ENCODE data around the gene GANC.
"Not testable (repeated sequence)": the region's sequence is repeated elsewhere in the genome, so short reads cannot be mapped to it uniquely, and the experiment has no call there.

Gene GANC

GRCh38 chr15:42336650-42337049 is 63.6 kb downstream of the GANC start:
- not testable (repeated sequence) for H2AFZ ChIP-seq (ENCODE audit: low read length); H4K91ac ChIP-seq (ENCODE audit: low read depth, low read length, poor library complexity)

GRCh38 chr15:42337104-42337503 is 64.1 kb downstream of the GANC start:
- H3K23ac ChIP-seq (ENCODE audit: low read depth, low read length, poor library complexity); DNase-seq (ENCODE audit: low spot score); H2BK15ac ChIP-seq (ENCODE audit: low read length); H3K4ac ChIP-seq (ENCODE audit: low read length); H2AFZ ChIP-seq (ENCODE audit: low read length); H3K27me3 ChIP-seq (ENCODE audit: control insufficient read depth in 3 of 3, insufficient read depth in 3 of 3, low read depth in 1 of 3, low read length in 3 of 3); H3K4me1 ChIP-seq (ENCODE audit: control insufficient read depth in 2 of 2, insufficient read depth in 1 of 2, low read depth in 1 of 2, low read length in 2 of 2); H3K9ac ChIP-seq (ENCODE audit: low read depth, low read length, poor library complexity); H4K8ac ChIP-seq (ENCODE audit: low read depth, low read length); H2BK12ac ChIP-seq (ENCODE audit: low read length); H3K79me1 ChIP-seq (ENCODE audit: low read depth, low read length); H2BK120ac ChIP-seq (ENCODE audit: low read depth, low read length); H3K18ac ChIP-seq (ENCODE audit: low read length); H3K14ac ChIP-seq (ENCODE audit: low read length); H3K27ac ChIP-seq (replicated peaks; ENCODE audit: low read length); H4K91ac ChIP-seq (ENCODE audit: low read depth, low read length, poor library complexity); H2BK5ac ChIP-seq (ENCODE audit: low read length); H3K36me3 ChIP-seq (replicated peaks in 1 of 2; ENCODE audit: control insufficient read depth in 2 of 2, insufficient read depth in 2 of 2, low read length in 2 of 2); H3K4me3 ChIP-seq (ENCODE audit: low read length in 2 of 2); H2AK5ac ChIP-seq (ENCODE audit: low read depth, low read length); H3K4me2 ChIP-seq (ENCODE audit: insufficient read depth, low read length, poor library complexity, severe bottlenecking): not testable (repeated sequence)
- no CpG with 5 or more reads among the region's 3 CpGs for WGBS, 2 donors (ENCODE audit: extremely low coverage in 2 of 2, insufficient read length in 2 of 2, insufficient replicate concordance in 1 of 2)
- peaks cover 0 to 12% of the 10 kb centered on the region in 2 donors for H3K9me3 ChIP-seq (replicated peaks in 1 of 2; ENCODE audit: control insufficient read depth in 2 of 2, insufficient read depth in 1 of 2, low read depth in 1 of 2, low read length in 2 of 2)

More at GRCh38 chr15:42336650-42337049, 63.6 kb downstream of the GANC start:
- not testable (repeated sequence) for H2BK12ac ChIP-seq (ENCODE audit: low read length); H3K27ac ChIP-seq (replicated peaks; ENCODE audit: low read length); H2AK5ac ChIP-seq (ENCODE audit: low read depth, low read length); H3K27me3 ChIP-seq (ENCODE audit: control insufficient read depth in 3 of 3, insufficient read depth in 3 of 3, low read depth in 1 of 3, low read length in 3 of 3); H3K14ac ChIP-seq (ENCODE audit: low read length); H3K4me1 ChIP-seq (ENCODE audit: control insufficient read depth in 2 of 2, insufficient read depth in 1 of 2, low read depth in 1 of 2, low read length in 2 of 2); H2BK5ac ChIP-seq (ENCODE audit: low read length); H3K4me3 ChIP-seq (ENCODE audit: low read length in 2 of 2); H4K8ac ChIP-seq (ENCODE audit: low read depth, low read length); H3K79me1 ChIP-seq (ENCODE audit: low read depth, low read length); H3K36me3 ChIP-seq (replicated peaks in 1 of 2; ENCODE audit: control insufficient read depth in 2 of 2, insufficient read depth in 2 of 2, low read length in 2 of 2); DNase-seq (ENCODE audit: low spot score); H3K9ac ChIP-seq (ENCODE audit: low read depth, low read length, poor library complexity); H3K4ac ChIP-seq (ENCODE audit: low read length); H3K18ac ChIP-seq (ENCODE audit: low read length); H2BK120ac ChIP-seq (ENCODE audit: low read depth, low read length); H2BK15ac ChIP-seq (ENCODE audit: low read length); H3K4me2 ChIP-seq (ENCODE audit: insufficient read depth, low read length, poor library complexity, severe bottlenecking); H3K23ac ChIP-seq (ENCODE audit: low read depth, low read length, poor library complexity)
- WGBS, 2 donors (ENCODE audit: extremely low coverage in 2 of 2, insufficient read length in 2 of 2, insufficient replicate concordance in 1 of 2) = no CpG with 5 or more reads among the region's 1 CpG
- H3K9me3 ChIP-seq (replicated peaks in 1 of 2; ENCODE audit: control insufficient read depth in 2 of 2, insufficient read depth in 1 of 2, low read depth in 1 of 2, low read length in 2 of 2) = peaks cover 0 to 12% of the 10 kb centered on the region in 2 donors

- no peak overlapping the region for H2BK120ac ChIP-seq (ENCODE audit: low read depth, low read length)
- no peak overlapping the region for H3K18ac ChIP-seq (ENCODE audit: low read length)
- no peak for DNase-seq (ENCODE audit: low spot score)
- H3K4ac ChIP-seq (ENCODE audit: low read length) = no peak overlapping the region
- H2AK5ac ChIP-seq (ENCODE audit: low read depth, low read length) = no peak overlapping the region
- H2BK12ac ChIP-seq (ENCODE audit: low read length) = no peak overlapping the region
- H3K79me1 ChIP-seq (ENCODE audit: low read depth, low read length) = no peaks in the 10 kb centered on the region
- H3K27ac ChIP-seq (replicated peaks; ENCODE audit: low read length) = no peak overlapping the region
- peak overlapping the region; percentile 76 for H2AFZ ChIP-seq (ENCODE audit: low read length)
- no peak overlapping the region for H4K91ac ChIP-seq (ENCODE audit: low read depth, low read length, poor library complexity)
- H3K9me3 ChIP-seq (replicated peaks in 1 of 2; ENCODE audit: control insufficient read depth in 2 of 2, insufficient read depth in 1 of 2, low read depth in 1 of 2, low read length in 2 of 2) = peaks cover 0 to 12% of the 10 kb centered on the region in 2 donors
- no peak overlapping the region for H4K8ac ChIP-seq (ENCODE audit: low read depth, low read length)
- H3K14ac ChIP-seq (ENCODE audit: low read length) = no peak overlapping the region
- no peak overlapping the region for H3K4me3 ChIP-seq (ENCODE audit: low read length in 2 of 2)
- H2BK15ac ChIP-seq (ENCODE audit: low read length) = no peak overlapping the region
- no peaks in the 10 kb centered on the region for H3K27me3 ChIP-seq (ENCODE audit: control insufficient read depth in 3 of 3, insufficient read depth in 3 of 3, low read depth in 1 of 3, low read length in 3 of 3)
- no peaks in the 10 kb centered on the region for H3K4me1 ChIP-seq (ENCODE audit: control insufficient read depth in 2 of 2, insufficient read depth in 1 of 2, low read depth in 1 of 2, low read length in 2 of 2)
- no peak overlapping the region for H3K9ac ChIP-seq (ENCODE audit: low read depth, low read length, poor library complexity)
- H3K36me3 ChIP-seq (replicated peaks in 1 of 2; ENCODE audit: control insufficient read depth in 2 of 2, insufficient read depth in 2 of 2, low read length in 2 of 2) = no peaks in the 10 kb centered on the region
- WGBS, 2 donors (ENCODE audit: extremely low coverage in 2 of 2, insufficient read length in 2 of 2, insufficient replicate concordance in 1 of 2) = no CpG with 5 or more reads among the region's 2 CpGs
- no peak overlapping the region for H2BK5ac ChIP-seq (ENCODE audit: low read length)
- no peak overlapping the region for H3K4me2 ChIP-seq (ENCODE audit: insufficient read depth, low read length, poor library complexity, severe bottlenecking)
- H3K23ac ChIP-seq (ENCODE audit: low read depth, low read length, poor library complexity) = no peak overlapping the region
Measured at GRCh38 chr15:42338500-42338899, 65.5 kb downstream of the GANC start.

- no peaks in the 10 kb centered on the region for H3K9me3 ChIP-seq (replicated peaks in 1 of 2; ENCODE audit: control insufficient read depth in 2 of 2, insufficient read depth in 1 of 2, low read depth in 1 of 2, low read length in 2 of 2)
- H3K4ac ChIP-seq (ENCODE audit: low read length) = no peak overlapping the region
- H3K27me3 ChIP-seq (ENCODE audit: control insufficient read depth in 3 of 3, insufficient read depth in 3 of 3, low read depth in 1 of 3, low read length in 3 of 3) = no peaks in the 10 kb centered on the region
- no peak for DNase-seq (ENCODE audit: low spot score)
- no peaks in the 10 kb centered on the region for H3K36me3 ChIP-seq (replicated peaks in 1 of 2; ENCODE audit: control insufficient read depth in 2 of 2, insufficient read depth in 2 of 2, low read length in 2 of 2)
- no peak overlapping the region for H2BK15ac ChIP-seq (ENCODE audit: low read length)
- no peak overlapping the region for H4K91ac ChIP-seq (ENCODE audit: low read depth, low read length, poor library complexity)
- H3K23ac ChIP-seq (ENCODE audit: low read depth, low read length, poor library complexity) = no peak overlapping the region
- H3K4me2 ChIP-seq (ENCODE audit: insufficient read depth, low read length, poor library complexity, severe bottlenecking) = no peak overlapping the region
- no CpG with 5 or more reads among the region's 6 CpGs for WGBS, 2 donors (ENCODE audit: extremely low coverage in 2 of 2, insufficient read length in 2 of 2, insufficient replicate concordance in 1 of 2)
- H2BK12ac ChIP-seq (ENCODE audit: low read length) = no peak overlapping the region
- H2AFZ ChIP-seq (ENCODE audit: low read length) = no peak overlapping the region
- H3K4me3 ChIP-seq (ENCODE audit: low read length in 2 of 2) = no peak overlapping the region
- H3K4me1 ChIP-seq (ENCODE audit: control insufficient read depth in 2 of 2, insufficient read depth in 1 of 2, low read depth in 1 of 2, low read length in 2 of 2) = no peaks in the 10 kb centered on the region
- no peak overlapping the region for H3K18ac ChIP-seq (ENCODE audit: low read length)
- H2BK5ac ChIP-seq (ENCODE audit: low read length) = no peak overlapping the region
- H3K27ac ChIP-seq (replicated peaks; ENCODE audit: low read length) = no peak overlapping the region
- no peaks in the 10 kb centered on the region for H3K79me1 ChIP-seq (ENCODE audit: low read depth, low read length)
- no peak overlapping the region for H3K9ac ChIP-seq (ENCODE audit: low read depth, low read length, poor library complexity)
- H2BK120ac ChIP-seq (ENCODE audit: low read depth, low read length) = no peak overlapping the region
- H3K14ac ChIP-seq (ENCODE audit: low read length) = no peak overlapping the region
- H2AK5ac ChIP-seq (ENCODE audit: low read depth, low read length) = no peak overlapping the region
- H4K8ac ChIP-seq (ENCODE audit: low read depth, low read length) = no peak overlapping the region
Measured at GRCh38 chr15:42343596-42344232, 70.7 kb downstream of the GANC start.

All from neuronal stem cell (in vitro differentiated cells).